ENCODE measurements around the gene MAFF.

Gene MAFF

DNA sequence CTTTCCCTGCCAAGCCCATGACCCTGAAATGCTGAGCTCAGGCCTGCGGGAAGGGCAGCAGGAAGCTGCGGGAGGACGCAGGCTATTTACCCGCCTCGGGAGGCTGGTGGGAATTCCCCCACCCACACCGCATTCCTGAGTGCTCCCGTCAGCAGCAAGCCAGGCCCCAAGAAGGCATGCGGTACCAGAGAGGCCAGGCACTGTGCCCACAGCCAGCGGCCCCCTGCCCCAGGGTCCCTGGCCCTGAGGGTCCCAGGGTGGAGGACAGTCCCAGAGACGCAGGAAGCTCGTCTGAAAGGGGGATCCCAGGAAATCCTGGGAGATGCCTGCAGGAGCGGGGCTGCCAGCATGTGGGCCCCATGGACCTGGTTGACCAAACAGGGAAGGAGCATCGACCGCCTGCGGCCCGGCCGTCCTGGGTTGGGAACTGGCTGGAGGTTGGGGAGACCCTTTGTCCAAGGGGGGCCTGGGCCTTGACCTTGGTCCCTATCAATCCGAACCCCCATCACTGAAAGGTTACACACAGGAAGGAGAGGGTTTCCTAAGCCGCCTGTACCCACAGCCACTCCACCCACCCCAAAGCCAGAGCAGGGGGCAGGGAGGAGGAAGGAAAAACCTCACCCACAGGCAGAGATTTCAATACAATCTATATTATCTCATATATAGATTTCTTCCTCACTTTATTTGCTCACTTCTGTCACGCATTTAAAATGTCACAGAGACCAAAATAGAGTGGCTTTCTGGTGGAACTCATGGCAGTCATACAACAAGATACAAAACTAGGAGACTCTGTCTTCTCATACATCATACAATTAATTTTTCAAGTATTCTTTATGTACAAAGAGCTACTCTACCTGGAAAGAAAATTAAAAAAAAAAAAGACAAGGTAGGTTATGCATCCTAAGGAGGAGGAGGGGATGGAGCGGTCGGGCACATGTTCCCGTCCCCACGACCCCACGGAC, 17.1 kb downstream of the MAFF start:
- no peak overlapping the region for H3K4me3 ChIP-seq (ENCODE audit: low read depth, low read length, poor library complexity, severe bottlenecking)
- TF ChIP-seq, protein P1, sequence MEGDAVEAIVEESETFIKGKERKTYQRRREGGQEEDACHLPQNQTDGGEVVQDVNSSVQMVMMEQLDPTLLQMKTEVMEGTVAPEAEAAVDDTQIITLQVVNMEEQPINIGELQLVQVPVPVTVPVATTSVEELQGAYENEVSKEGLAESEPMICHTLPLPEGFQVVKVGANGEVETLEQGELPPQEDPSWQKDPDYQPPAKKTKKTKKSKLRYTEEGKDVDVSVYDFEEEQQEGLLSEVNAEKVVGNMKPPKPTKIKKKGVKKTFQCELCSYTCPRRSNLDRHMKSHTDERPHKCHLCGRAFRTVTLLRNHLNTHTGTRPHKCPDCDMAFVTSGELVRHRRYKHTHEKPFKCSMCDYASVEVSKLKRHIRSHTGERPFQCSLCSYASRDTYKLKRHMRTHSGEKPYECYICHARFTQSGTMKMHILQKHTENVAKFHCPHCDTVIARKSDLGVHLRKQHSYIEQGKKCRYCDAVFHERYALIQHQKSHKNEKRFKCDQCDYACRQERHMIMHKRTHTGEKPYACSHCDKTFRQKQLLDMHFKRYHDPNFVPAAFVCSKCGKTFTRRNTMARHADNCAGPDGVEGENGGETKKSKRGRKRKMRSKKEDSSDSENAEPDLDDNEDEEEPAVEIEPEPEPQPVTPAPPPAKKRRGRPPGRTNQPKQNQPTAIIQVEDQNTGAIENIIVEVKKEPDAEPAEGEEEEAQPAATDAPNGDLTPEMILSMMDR (IDR thresholded peaks at IDR 0.05; ENCODE audit: low read length) = no peak
- no peak for TF ChIP-seq EZH2 (IDR thresholded peaks at IDR 0.05; ENCODE audit: borderline replicate concordance, low read length)

DNA sequence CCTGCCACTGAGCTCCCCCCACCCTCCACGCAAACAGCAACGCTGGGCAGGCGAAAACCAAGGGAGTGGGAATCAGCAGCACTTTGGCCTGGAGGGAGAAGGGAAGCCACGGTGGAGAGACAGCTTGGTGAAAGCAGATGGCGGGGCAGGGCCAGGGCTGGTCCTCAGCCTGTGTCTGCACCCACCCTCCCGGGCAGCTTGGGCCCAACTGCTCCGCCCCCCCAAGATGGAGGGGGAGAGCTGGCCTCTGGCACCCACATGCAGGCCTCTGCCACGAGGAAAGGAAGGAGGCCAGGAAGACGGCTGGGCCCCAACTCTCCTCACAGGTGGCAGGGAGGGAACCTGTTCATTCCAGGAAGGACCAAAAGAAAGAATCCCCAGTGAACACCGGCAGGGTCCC, 17.8 kb downstream of the MAFF start:
- no peaks in the 10 kb centered on the region for H3K9me2 ChIP-seq (ENCODE audit: low read depth, low read length)
- no peaks in the 10 kb centered on the region for H3K9me3 ChIP-seq (ENCODE audit: low read length)
- H3F3A ChIP-seq (ENCODE audit: insufficient read depth, low read length) = no peaks in the 10 kb centered on the region
- no peaks in the 10 kb centered on the region for H4K20me1 ChIP-seq (ENCODE audit: insufficient read depth, low read length)
- H3K79me2 ChIP-seq (ENCODE audit: insufficient read depth, low read length) = no peaks in the 10 kb centered on the region
- no peaks in the 10 kb centered on the region for H3K4me1 ChIP-seq (ENCODE audit: insufficient read depth, low read length, severe bottlenecking)
- H3K4me2 ChIP-seq (ENCODE audit: low read length) = no peak overlapping the region
- H3K9ac ChIP-seq (ENCODE audit: low read length) = no peak overlapping the region
- H2AFZ ChIP-seq (ENCODE audit: low read length) = no peak overlapping the region
- no peak overlapping the region for H3K4me3 ChIP-seq (ENCODE audit: low read depth, low read length, poor library complexity, severe bottlenecking)
- no peaks in the 10 kb centered on the region; the same call in 1 of the 2 replicates for H3K27me3 ChIP-seq (ENCODE audit: insufficient read depth, low read length)
- H3K27ac ChIP-seq (ENCODE audit: low read depth, low read length, poor library complexity, severe bottlenecking) = no peak overlapping the region
- TF ChIP-seq, protein P1 (IDR thresholded peaks at IDR 0.05; ENCODE audit: low read length) = no peak
- TF ChIP-seq EZH2 (IDR thresholded peaks at IDR 0.05; ENCODE audit: borderline replicate concordance, low read length) = no peak
- H3K36me3 ChIP-seq (ENCODE audit: insufficient read depth, low read length) = no peaks in the 10 kb centered on the region

More for the DNA sequence above, 17.1 kb downstream of the MAFF start:
- H3K79me2 ChIP-seq (ENCODE audit: insufficient read depth, low read length) = no peaks in the 10 kb centered on the region
- no peaks in the 10 kb centered on the region; the same call in 1 of the 2 replicates for H3K27me3 ChIP-seq (ENCODE audit: insufficient read depth, low read length)
- H3K27ac ChIP-seq (ENCODE audit: low read depth, low read length, poor library complexity, severe bottlenecking) = no peak overlapping the region
- no peak overlapping the region for H3K9ac ChIP-seq (ENCODE audit: low read length)
- H3K9me3 ChIP-seq (ENCODE audit: low read length) = no peaks in the 10 kb centered on the region
- peaks cover 5% of the 10 kb centered on the region for H3K4me1 ChIP-seq (ENCODE audit: insufficient read depth, low read length, severe bottlenecking)
- no peaks in the 10 kb centered on the region for H3K9me2 ChIP-seq (ENCODE audit: low read depth, low read length)
- no peaks in the 10 kb centered on the region for H4K20me1 ChIP-seq (ENCODE audit: insufficient read depth, low read length)
- no peak overlapping the region for H3K4me2 ChIP-seq (ENCODE audit: low read length)
- H3K36me3 ChIP-seq (ENCODE audit: insufficient read depth, low read length) = no peaks in the 10 kb centered on the region
- H3F3A ChIP-seq (ENCODE audit: insufficient read depth, low read length) = no peaks in the 10 kb centered on the region
- no peak overlapping the region for H2AFZ ChIP-seq (ENCODE audit: low read length)

GRCh38 chr22:38220163-38220562, 18.4 kb downstream of the MAFF start:
- Histone ChIP-seq H3K79me2 (ENCODE audit: insufficient read depth, low read length) (no peaks in the 10 kb centered on the region), H3K9ac (ENCODE audit: low read length) (no peak overlapping the region), H2AFZ (ENCODE audit: low read length) (no peak overlapping the region), H3K36me3 (ENCODE audit: insufficient read depth, low read length) (no peaks in the 10 kb centered on the region), H3K4me3 (ENCODE audit: low read depth, low read length, poor library complexity, severe bottlenecking) (no peak overlapping the region), H3K4me1 (ENCODE audit: insufficient read depth, low read length, severe bottlenecking) (no peaks in the 10 kb centered on the region), H3K27ac (ENCODE audit: low read depth, low read length, poor library complexity, severe bottlenecking) (no peak overlapping the region), H3F3A (ENCODE audit: insufficient read depth, low read length) (no peaks in the 10 kb centered on the region), H3K9me3 (ENCODE audit: low read length) (no peaks in the 10 kb centered on the region), H4K20me1 (ENCODE audit: insufficient read depth, low read length) (no peaks in the 10 kb centered on the region), H3K9me2 (ENCODE audit: low read depth, low read length) (no peaks in the 10 kb centered on the region), H3K4me2 (ENCODE audit: low read length) (no peak overlapping the region), H3K27me3 (ENCODE audit: insufficient read depth, low read length) (no peaks in the 10 kb centered on the region; the same call in 1 of the 2 replicates)
- no peak for TF ChIP-seq EZH2 (IDR thresholded peaks at IDR 0.05; ENCODE audit: borderline replicate concordance, low read length)
- TF ChIP-seq, protein P1 (IDR thresholded peaks at IDR 0.05; ENCODE audit: low read length) = no peak
